ENCODE data around the gene SOX6.

Gene SOX6

DNA sequence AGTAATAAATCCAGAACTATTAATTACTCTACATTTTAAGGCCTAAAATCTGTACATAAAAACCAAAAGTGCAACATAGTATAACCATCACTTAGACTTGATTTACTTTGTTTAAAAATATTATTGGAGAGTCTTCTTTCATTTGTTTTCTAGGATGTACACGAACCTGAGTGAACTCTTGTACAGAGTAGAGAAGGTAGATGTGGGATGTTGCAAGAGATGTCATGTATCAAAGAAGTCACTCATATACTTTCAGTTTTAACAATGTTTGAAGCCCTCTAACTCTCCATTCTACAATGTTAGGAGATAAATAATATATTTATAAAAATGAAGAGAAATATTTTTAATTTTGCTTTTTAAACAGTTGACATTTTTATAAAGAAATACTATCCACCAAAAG, 38.6 kb downstream of the SOX6 start:
- DNase-seq (ENCODE audit: low spot score) = no peak

DNA sequence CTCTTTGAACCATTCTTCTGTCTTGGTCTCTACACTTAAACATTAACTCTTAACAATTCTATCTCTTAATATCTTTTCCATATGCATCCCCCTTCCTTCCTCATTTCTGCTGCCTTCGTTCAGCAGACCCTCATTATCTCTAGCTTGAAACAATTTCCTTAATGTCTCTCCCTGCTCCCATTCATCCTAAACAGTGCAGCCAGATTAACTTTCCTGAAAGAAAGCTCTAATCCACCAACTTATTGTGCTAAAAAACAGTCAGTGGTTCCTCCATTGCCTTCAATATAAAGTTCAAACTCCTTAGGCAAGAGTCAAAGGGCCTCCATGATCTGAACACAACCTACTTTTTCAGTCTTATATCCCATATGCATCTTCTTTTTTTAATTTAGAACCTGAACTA, 42.5 kb downstream of the SOX6 start:
- no peak for DNase-seq (ENCODE audit: low spot score)

GRCh38 chr11:16312233-16312765, 44.0 kb downstream of the SOX6 start:
- DNase-seq (ENCODE audit: low spot score) = no peak

DNA sequence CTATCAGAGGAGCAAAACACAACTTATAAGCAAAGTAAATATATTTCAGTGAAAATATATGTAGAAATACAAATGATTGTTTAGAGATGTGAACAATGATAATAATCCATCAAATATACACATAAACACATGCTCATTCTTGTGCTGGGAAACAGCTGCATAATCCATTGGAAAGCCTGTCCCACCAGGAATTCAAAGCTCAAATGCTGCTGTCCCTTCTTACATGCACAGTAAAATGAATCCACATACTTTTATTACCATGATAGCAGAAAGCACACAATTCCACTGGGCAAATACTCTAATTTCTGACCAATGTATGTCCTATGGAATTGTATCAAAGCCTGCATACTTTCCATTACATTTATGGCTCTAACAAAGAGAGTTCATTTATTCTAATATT, 44.5 kb downstream of the SOX6 start:
- no peak for DNase-seq (ENCODE audit: low spot score)

DNA sequence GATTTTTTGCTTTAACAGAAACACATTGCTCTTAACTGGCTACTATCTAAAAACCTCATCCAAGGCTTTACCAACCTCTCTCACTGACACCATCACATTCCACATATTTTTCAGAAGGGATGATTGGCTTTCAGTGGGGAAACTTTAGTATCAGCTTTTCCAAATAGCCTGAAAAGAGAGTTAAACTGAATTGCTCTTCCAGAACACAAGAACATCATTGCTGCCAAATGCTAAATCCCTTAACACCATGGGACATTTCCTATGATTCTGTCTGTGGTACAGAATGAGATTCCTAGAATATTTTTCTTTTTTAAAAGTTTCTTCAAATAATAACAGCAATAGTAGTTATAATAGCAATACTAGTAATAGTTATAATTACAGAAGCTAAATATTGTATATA, 45.4 kb downstream of the SOX6 start:
- no peak for DNase-seq (ENCODE audit: low spot score)

DNA sequence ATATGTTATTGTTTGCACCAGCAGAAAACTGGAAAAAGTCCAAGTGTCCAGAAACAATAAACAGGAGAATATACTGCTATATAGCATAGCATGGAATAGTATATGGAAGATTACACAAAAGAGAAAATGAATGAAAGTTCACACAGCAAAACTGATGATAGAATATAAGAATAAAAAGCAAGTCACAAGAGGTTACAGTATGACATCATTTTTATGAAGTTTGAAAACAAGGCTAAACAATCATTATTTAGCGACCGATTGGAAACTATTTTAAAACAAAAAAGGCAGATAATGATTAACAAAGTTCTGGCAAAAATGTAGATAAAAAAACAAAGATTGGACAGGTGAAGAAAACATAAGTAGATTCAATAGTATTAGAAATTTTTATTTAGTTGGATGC, 47.1 kb downstream of the SOX6 start:
- no peak for DNase-seq (ENCODE audit: low spot score)

GRCh38 chr11:16301462-16301861, 54.9 kb downstream of the SOX6 start:
- DNase-seq (ENCODE audit: low spot score) = no peak

- DNase-seq (ENCODE audit: low spot score) = no peak
Measured at GRCh38 chr11:16299884-16300782, 56.2 kb downstream of the SOX6 start.

DNA sequence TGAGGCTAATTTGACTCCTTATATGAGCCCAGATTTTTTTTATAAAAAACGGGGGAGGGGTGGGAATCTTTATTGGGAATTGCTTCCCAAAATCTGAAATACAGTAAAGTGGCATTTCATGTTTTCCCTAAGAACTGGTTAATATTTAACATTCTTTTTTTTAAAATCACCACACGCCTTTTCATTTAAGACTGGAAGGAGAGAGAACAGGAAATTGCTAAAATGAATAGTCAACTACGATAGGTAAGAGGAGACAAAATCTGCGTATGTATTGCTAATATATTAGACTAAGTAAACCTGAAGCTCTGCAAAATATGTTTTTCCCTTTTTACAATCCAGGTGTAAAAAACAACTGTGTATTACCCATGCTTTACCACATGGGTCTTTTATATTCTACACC, 57.0 kb downstream of the SOX6 start:
- no peak for DNase-seq (ENCODE audit: low spot score)

GRCh38 chr11:16297332-16297731, 59.0 kb downstream of the SOX6 start:
- DNase-seq (ENCODE audit: low spot score) = no peak

GRCh38 chr11:16296273-16296672, 60.1 kb downstream of the SOX6 start:
- DNase-seq (ENCODE audit: low spot score) = no peak

- DNase-seq (ENCODE audit: low spot score) = no peak
Measured at GRCh38 chr11:16295592-16295991, 60.8 kb downstream of the SOX6 start.

DNA sequence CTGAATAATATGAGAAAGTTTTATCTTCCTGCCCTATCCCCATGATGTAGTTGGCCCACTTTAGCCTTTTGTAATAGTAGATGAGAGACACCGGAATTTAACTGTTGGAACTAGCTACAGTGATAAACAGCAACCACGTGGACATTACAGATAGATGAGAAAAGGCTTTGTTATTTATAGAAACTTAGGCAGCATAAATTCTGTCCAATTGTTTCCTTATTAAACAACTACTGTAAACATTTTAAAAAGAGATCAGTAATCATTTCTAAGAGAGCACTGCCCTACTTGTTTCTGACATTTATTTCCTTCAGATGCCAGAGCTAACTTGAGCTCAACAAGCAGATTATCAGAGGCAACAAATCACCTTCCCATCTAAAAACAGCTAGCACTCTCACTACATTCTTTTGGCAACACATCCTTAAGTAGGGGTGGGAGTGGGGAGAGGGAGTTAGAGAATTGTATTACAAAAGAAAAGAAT, 63.1 kb downstream of the SOX6 start:
- no peak for DNase-seq (ENCODE audit: low spot score)

DNA sequence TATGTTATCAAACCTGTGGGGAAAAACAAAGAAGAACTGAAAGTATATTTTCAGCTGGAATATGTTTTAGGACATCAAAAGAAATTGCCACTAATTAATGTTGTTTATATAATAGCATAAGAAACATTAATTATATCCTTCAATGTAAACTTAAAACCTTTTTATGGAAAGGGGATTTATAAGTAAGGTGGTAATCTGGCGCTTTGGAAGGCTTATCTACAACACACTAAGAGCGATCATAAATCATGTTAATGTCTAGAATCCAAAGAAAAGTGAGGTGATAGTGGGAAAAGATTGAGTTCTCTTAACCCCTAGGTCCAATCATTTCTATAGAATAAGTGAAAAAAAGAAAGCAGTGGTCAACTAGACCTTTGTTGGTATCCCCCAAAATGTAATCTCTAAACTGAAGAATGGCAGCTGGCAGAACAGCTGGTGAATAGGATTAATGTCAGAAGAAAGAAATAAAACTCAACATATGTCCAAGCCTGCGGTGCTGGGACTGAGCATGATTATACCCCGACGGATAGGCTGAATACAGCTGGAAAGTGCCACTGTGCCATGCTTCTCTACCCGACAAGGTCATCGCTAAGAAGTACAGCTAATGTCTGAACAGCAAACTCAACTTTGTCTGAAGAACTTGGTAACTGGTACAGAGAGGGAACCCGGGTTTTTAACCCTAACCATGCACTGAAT, 64.0 kb downstream of the SOX6 start:
- DNase-seq (ENCODE audit: low spot score) = no peak

GRCh38 chr11:16291729-16292128, 64.6 kb downstream of the SOX6 start:
- no peak for DNase-seq (ENCODE audit: low spot score)

DNA sequence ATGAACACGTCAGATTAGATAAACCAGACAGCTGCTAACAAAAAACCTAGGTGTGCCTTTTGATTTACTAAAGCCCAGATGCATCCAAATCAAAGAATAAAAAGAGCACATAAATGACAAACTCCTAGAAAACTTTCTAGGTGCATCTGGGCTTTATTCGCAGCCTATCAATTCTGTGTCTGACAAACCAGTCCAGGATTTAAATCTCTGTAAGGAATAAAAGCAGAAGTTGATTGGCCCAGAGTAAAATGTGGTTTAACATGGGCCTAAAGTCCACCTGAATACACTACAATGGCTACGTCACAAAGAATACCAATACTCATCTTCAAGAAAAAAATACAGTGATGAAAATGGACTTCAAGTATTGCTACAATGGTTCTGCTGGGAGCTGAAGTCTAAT, 66.8 kb downstream of the SOX6 start:
- no peak for DNase-seq (ENCODE audit: low spot score)

GRCh38 chr11:16287630-16288280, 68.6 kb downstream of the SOX6 start:
- DNase-seq (ENCODE audit: low spot score) = no peak

DNA sequence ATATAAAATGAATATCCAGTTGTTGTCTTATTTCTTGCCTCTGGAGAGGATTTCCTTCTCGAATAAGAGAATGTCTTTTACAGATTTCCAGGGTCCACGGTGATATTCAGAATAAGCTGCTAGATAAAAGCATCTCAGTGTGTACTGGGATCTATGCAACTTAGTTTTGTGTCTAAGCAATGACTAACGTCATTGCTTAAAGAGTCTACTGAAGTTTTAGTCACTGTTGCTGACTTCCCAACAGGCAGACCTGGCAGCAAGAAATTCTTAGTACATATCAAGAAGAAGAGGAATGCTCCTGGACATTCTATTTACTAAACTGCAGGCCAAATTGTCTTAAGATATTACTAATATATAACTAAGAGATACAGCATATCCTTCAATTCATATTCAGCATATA, 70.3 kb downstream of the SOX6 start:
- no peak for DNase-seq (ENCODE audit: low spot score)

DNA sequence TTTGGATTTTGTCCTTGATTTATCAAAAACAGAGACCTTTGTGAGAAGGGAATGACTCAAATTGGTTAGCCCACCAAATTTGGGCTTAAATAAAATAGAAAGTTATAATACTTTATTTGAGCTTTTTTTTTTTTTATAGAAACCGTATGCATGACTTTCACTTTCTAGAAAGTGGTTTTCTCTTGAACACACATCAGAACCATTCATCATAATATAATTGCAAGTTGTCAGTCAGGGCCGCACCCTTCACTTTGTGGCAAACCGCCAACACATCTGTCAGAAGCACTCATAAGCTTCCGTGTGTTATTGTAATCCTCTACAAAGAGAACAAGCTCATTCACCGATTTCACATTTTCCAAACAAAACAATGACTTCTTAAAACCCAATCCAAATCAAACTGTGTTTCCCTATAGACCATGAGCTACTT, 76.1 kb downstream of the SOX6 start:
- DNase-seq (ENCODE audit: low spot score) = no peak

DNA sequence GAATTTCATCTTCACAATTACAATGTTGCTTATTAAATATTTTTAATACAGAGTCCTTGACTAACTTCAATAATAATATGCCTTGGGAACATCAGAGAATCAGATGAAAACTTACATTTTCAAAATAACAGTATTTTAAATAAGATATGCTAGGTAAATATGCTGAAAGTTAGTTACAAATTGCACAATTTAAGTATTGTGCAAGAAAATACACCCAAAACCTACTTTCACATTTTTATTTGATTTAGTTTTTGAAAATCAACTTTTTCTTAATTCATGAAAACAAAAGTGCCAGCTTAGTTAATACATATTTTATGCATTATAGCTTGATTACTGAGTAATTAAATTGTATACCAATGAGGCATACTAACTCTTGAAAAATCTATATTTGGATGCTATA, 76.8 kb downstream of the SOX6 start:
- no peak for DNase-seq (ENCODE audit: low spot score)

- no peak for DNase-seq (ENCODE audit: low spot score)
Measured at GRCh38 chr11:16278979-16279378, 77.4 kb downstream of the SOX6 start.

GRCh38 chr11:16278273-16278672, 78.1 kb downstream of the SOX6 start:
- no peak for DNase-seq (ENCODE audit: low spot score)

GRCh38 chr11:16276251-16276650, 80.1 kb downstream of the SOX6 start:
- DNase-seq (ENCODE audit: low spot score) = no peak
